Skin epidermis (tissue), 12 donors: Measurements from ENCODE around the gene XPO1.
"Not testable (repeated sequence)": the region's sequence is repeated elsewhere in the genome, so short reads cannot be mapped to it uniquely, and the experiment has no call there.

Experiments
- H3K27ac ChIP-seq, 21 experiments: fragments of 200-600 bp; sonication (generic) in 11 of 21; one replicate each; pipeline ENCODE4 v1.5.0; 2020; ENCODE audit warnings: mild to moderate bottlenecking in 3 of 21, inconsistent platforms in 2 of 21, moderate library complexity in 2 of 21
- H3K4me3 ChIP-seq, 7 experiments: fragments of 200-600 bp; sonication (generic) in 2 of 7; one replicate each; pipeline ENCODE4 v1.5.0; 2020; ENCODE audit warnings: inconsistent platforms in 2 of 7, mild to moderate bottlenecking in 2 of 7, moderate library complexity in 1 of 7

XPO1 gene

DNA sequence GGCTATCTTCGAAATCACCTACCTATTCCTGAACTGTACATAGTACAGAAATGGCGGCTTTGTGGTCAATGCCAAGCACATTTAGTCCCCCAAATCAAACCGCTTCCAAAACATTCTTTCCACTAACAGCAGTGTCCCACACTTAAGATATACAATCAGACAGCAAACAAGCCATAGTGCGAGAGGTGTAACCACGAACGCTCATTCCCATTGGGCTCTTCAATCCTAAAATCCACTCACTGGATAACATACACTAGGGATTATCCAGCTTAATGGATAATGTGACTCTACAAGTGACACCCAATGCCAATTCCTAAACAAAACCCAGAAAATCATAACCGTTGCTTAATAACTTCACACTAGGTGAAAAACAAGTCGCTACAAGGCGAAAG, 2.0 kb downstream of the XPO1 start:
- peak overlapping the region; percentile 62 to 87 (median 74) for H3K4me3 ChIP-seq
- peak overlapping the region in 20 of 21 experiments; percentile 58 to 100 (median 96) for H3K27ac ChIP-seq

DNA sequence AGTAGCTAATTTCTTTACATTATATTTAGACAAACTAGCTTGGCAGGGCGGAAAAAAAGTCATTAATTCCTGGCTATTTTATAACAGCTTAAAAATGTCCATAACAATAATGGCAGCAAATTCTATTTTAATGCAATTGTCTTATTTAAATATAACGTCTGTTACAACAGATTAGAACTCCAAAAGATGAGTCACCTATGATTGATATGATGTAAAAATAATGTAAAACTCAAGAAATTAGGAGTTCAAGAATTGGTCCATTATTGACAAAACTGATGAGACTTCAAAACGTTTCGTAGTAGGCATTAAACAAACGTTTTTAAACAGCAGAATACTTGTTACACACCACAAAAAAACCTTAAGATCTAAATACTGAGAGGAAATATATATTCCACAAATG, 2.7 kb downstream of the XPO1 start:
- Histone ChIP-seq H3K4me3 (peak overlapping the region in 6 of 7 experiments; percentile 64 to 87 (median 75)), H3K27ac (peak overlapping the region in 14 of 21 experiments; percentile 51 to 99 (median 96))

DNA sequence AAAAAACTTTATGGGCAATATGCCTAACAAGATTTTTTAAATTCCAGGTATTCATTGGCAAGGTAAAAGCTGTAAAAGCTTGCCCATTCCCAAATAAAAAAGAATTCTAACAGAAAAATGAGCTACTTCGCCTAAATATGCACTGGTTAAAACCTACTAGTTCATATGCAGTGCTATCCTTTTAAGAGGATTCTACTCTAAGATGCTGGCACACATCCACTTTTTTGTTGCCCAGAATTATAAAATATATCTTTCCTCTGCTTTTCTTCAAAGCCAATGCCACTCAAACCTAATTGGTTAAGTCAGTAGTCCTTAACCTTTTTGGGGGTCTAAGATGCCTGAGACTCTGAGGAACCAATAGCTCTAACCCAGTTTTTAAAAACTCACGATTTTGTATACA, 3.2 kb downstream of the XPO1 start:
- peak overlapping the region in 2 of 7 experiments; percentile 64 to 74 for H3K4me3 ChIP-seq
- H3K27ac ChIP-seq, result peak overlapping the region in 8 of 21 experiments; percentile 18 to 97 (median 72)

DNA sequence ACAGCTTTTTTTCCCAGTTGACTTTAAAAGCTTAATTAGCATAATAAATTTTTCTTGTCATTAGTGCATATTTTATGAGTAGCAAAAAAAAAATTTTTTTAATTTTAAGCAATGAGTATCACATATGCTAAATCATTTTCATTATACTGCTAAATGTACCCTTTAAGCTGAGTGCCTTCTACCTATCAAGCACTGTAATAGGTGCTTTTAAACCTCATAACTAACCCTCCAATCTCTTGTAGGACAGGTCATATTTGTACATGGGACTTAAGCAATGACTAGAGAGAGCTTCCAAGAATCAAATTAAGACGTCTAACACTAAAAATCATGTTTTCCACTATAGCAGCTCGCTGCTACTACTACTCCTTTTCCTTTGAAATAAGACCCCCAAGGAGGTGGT, 7.4 kb downstream of the XPO1 start:
- no peak overlapping the region for H3K27ac ChIP-seq

DNA sequence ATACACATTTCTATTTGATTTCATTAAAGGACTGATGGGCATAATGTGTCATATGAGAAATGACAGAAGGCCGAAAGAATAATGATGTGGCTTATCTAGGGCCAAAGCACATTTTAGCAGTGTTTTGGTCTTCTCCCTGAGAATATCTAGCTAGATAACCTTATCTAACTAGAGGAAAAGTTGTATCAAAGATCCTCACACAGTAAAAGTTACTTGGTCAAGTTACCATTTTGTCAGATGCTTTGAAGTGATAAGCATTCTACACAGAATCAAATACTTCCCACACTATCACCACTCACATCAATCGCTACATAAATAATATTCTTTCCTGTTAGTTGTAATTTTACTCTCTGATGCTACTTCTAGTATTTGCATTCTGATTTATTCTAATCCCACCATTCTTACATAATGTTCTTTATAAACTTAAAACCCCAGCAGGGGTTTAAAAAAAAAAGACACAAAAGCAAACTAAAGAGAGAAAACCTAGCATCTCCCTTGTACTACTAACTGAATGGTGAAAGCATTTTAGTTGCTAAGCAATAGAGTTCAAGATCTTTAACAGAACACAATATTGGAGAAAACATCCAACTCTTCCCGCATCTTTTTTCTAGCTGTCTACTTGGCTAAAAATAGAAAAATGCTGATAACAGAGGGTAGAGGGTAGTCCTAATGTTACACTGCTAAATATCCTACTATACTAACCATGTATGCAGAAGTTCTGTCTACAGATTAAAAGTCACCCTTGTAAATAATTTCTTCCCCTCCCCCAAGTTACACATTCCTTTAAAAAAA, 8.0 kb downstream of the XPO1 start:
- H3K4me3 ChIP-seq, result no peak overlapping the region
- no peak overlapping the region for H3K27ac ChIP-seq

More for the DNA sequence above, 7.4 kb downstream of the XPO1 start:
- H3K4me3 ChIP-seq, result no peak overlapping the region

DNA sequence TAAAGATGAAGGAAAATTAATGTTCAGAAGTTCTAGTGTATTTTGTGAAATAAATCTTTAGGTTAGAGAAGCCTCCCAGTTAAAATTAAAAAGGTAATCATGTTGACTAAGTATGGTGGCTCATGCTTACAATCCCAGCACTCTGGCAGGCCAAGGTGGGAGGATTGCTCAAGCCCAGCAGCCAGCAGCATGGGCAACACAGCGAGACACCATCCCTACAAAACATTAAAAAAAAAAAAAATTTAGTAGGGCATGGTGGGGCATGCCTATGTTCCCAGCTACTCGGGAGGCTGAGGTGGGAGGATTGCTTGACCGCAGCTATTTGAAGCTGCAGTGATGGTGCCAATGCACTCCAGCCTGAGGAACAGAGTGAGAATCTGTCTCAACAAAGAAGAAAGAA, 17.9 kb downstream of the XPO1 start:
- no peak overlapping the region for H3K27ac ChIP-seq
- no peak overlapping the region for H3K4me3 ChIP-seq

DNA sequence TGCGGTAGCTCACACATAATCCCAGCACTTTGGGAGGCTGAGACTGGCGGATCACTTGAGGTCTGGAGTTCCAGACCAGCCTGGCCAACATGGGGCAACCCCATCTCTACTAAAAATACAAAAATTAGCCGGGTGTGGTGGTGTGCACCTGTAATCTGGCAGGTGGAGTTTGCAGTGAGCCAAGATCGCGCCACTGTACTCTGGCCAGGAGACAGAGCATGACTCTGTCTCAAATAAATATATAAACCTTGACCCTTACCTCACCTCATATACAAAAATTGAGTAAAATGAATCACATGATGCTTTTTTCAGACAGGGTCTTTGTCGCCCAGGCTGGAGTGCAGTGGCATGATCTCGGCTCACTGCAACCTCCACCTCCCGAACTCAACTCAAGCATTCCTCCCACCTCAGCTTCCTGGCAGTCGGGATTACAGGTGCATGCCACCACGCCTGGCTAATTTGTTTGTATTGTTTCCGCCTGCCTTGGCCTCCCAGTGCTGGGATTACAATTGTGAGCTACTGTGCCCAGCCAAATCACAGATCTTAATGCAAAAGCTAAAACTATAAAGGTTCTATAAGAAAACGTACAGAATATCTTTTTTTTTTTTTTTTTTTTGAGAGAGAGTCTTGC, 25.3 kb downstream of the XPO1 start:
- H3K27ac ChIP-seq, result no peak overlapping the region
- H3K4me3 ChIP-seq, result no peak overlapping the region

DNA sequence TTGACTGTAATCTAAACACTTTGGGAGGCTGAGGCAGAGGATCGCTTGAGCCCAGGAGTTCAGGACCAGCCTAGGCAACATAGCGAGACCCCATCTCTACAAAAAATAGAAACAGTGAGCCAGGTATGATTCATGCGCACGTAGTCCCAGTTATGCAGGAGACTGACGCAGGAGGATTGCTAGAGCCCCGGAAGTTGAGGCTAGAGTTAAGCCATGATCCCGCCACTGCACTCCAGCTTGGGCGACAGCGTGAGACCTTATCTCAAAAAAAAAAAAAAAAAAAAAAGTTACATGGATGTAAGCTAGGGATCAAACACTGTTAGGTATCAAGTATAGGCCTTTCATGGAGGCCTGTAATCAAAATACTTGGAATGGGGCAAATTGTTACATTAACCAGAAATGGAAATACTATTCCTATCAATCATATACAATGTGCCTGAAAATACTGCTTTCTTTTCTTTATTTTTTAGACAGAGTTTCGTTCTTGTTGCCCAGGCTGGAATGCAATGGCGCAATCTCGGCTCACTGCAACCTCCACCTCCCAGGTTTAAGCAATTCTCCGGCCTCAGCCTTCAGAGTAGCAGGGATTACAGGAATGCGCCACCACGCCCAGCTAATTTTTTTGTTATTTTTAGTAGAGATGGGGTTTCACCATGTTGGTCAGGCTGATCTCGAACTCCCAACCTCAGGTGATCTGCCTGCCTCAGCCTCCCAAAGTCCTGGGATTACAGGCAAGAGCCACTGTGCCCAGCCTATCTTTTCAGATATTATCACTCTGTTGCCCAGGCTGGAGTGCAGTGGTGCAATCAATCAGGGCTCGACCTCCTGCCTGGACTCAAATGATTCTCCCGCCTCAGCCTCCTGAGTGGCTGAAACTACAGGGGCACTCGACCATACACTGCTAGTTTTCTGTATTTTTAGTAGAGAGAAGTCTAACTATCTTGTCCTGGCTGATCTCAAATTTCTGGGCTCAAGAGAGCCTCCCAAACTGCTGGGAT, 27.2 kb downstream of the XPO1 start:
- H3K27ac ChIP-seq, result peak overlapping the region in 1 of 21 experiments; percentile 17

DNA sequence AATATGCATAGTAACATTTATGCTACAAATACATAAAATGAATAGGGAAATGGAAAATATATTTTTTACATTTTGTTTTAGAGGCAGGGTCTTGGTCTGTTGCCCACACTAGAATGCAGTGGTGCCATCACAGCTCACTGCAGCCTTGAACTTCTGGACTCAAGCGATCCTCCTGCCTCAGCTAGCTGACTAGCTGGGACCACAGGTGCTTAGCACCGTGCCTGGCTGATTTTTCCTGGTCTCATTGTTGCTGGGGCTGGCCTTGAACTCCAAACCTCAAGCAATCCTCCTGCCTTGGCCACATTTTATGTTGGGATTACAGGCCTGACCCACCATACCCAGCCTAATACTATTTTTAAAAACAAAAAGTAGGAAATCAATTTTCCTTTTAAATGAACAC, 33.2 kb downstream of the XPO1 start:
- Histone ChIP-seq H3K4me3 (no peak overlapping the region), H3K27ac (no peak overlapping the region)

More for the DNA sequence above, 27.2 kb downstream of the XPO1 start:
- H3K4me3 ChIP-seq, result no peak overlapping the region

DNA sequence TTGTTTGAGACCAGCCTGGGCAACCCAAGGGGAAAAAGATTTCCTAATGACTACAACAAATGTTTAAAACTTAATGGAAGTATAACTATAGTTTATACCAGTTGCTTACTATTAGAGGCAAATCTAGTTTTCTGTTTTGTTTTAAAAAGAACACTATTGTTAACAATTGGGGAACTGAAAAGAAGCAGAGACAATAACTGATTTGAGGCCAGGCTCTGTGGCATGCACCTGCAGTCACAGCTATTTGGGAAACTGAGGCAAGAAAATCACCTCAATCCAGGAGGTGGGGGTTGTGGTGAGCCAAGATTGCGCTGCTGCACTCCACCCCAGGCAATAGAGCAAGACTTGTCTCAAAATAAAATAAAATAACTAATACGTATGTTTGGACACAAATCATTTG, 39.1 kb downstream of the XPO1 start:
- Histone ChIP-seq H3K27ac (no peak overlapping the region), H3K4me3 (no peak overlapping the region)

DNA sequence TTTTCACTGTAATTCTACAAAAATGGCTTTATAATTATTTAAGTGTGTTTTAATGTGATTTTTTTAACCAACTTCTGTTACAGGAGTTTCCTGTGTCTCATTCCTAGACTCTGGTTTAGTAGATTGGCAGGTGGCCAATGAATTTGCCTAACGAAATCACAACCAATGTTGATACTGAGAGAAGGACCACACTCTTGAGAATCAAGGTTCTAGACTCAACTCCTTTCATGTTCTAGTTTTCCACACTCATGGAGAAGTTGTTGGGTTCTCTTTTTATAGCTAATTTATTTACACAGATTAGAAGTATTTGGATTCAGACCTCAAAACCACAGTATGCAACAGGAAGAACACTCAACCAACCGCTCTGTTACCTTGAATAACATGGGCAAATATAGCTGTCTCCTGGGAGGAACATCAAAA, 44.6 kb downstream of the XPO1 start:
- Histone ChIP-seq H3K27ac (peak overlapping the region in 4 of 21 experiments; percentile 15 to 37 (median 22)), H3K4me3 (no peak overlapping the region)

DNA sequence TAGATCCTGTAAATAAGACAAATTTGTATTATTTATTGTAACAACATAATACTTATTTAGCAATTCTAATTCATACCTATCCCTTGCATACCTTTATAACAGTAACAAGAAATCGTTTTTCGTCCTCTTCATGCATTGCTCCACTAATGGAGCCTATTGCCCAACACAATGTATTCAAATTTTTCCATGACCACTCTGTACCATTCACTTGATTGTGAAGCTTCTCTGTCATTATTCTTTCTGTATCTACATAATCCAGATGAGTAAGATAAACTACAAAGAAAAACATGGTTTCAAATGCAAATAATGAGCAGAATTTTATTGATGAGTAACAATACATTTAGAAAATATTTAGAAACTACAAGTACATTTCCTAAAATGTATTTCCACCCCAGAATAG, 45.7 kb downstream of the XPO1 start:
- H3K4me3 ChIP-seq, result no peak overlapping the region
- no peak overlapping the region for H3K27ac ChIP-seq

DNA sequence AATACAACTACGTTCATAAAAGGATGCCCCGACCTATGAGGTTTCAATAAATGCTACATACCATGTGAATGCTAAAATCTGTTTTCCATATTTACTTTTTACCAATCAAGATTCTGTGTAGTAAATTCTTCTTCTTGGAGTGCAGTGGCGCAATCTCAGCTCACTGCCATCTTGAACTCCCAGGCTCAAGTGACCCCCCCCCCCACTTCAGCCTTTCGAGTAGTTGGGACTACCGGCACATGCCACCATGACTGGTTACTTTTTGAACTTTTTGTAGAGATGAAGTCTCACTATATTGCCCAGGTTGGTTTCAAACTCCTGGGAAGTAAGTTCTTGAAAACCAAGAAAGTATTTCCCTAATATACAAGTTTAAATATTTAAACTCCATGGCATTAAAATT, 52.9 kb downstream of the XPO1 start:
- Histone ChIP-seq H3K27ac (no peak overlapping the region), H3K4me3 (no peak overlapping the region)

DNA sequence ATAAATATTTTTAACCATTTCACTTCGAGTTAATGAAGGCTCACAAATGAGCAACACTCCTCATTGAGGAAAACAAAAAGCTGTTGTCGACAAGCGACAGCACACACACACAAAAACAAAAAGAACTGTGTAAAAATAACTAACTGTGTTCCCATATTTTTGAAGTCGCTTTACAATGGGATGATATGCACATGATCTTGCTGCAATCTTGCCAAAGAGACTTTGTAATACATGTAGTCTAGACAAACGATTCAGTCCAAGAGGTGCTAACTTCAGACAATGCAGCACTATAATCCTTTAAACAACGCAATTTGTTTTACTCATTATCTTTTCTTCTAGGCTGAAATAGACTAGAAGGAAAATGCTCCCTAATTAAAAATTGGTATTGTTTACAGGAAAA, 60.1 kb downstream of the XPO1 start:
- H3K27ac ChIP-seq, result no peak overlapping the region
- H3K4me3 ChIP-seq, result no peak overlapping the region

DNA sequence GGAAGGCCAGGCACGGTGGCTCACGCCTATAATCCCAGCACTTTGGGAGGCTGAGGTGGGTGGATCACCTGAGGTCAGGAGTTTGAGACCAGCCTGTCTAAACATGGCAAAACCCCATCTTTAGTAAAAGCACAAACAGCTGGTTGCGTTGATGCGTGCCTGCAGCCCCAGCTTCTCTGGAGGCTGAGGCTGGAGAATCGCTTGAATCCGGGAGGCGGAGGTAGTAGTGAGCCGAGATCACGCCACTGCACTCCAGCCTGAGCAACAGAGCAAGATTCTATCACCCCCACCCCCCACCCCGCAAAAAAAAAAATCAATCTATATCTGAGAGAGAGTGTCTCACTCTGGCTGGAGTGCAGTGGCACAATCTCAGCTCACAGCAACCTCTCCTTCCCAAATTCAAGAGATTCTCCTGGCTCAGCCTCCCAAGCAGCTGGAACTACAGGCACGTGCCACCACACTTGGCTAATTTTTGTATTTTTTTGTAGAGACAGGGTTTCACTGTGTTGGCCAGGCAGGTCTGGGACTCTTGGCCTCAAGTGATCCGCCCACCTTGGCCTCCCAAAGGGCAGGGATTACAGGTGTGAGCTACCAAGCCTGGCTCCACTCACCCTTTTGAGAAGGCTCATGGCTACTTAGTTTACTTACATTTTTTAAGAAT, 61.1 kb downstream of the XPO1 start:
- not testable (repeated sequence) for H3K27ac ChIP-seq, H3K4me3 ChIP-seq

DNA sequence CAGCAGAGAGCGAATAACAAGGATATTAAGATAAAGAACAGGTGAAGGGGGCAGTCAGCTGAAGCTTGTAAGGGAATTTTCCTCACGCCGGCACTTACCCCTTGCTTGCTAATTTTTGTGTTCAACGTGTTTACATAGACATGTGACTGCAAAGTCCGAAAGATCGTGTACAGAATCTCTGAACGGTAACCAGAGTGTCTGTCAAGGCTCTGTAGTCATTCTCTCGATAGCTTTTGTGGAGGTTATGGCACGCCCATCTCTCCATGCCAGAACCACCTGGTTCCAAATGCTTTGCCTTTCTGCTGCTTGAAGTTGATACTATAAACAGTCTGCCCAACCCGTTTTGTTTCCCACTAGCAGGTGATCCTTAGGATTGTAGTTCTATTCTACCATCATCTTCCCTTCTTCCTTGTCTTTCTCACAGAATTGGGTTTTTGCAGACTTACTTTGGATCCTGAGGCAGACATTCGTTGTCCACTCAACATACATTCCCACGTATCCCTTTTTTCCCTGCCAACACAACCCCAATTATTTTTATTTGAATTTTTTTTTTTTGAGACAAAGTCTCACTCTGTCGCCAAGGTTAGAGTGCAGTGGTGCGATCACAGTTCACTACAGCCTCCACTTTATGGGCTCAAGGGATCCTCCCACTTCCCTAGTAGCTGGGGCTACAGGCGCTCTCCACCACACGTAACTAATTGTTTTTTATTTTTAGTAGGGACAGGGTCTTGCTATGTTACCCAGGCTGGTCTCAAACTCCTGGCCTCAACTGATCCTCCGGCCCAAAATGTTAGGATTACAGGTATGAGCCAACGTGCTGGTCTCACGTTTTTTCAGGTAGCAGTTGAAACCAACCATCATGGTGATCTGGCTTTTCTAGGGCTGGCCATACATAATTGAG, 66.0 kb downstream of the XPO1 start:
- Histone ChIP-seq H3K4me3 (peak overlapping the region; percentile 53 to 93 (median 81)), H3K27ac (peak overlapping the region in 20 of 21 experiments; percentile 86 to 100 (median 99))

DNA sequence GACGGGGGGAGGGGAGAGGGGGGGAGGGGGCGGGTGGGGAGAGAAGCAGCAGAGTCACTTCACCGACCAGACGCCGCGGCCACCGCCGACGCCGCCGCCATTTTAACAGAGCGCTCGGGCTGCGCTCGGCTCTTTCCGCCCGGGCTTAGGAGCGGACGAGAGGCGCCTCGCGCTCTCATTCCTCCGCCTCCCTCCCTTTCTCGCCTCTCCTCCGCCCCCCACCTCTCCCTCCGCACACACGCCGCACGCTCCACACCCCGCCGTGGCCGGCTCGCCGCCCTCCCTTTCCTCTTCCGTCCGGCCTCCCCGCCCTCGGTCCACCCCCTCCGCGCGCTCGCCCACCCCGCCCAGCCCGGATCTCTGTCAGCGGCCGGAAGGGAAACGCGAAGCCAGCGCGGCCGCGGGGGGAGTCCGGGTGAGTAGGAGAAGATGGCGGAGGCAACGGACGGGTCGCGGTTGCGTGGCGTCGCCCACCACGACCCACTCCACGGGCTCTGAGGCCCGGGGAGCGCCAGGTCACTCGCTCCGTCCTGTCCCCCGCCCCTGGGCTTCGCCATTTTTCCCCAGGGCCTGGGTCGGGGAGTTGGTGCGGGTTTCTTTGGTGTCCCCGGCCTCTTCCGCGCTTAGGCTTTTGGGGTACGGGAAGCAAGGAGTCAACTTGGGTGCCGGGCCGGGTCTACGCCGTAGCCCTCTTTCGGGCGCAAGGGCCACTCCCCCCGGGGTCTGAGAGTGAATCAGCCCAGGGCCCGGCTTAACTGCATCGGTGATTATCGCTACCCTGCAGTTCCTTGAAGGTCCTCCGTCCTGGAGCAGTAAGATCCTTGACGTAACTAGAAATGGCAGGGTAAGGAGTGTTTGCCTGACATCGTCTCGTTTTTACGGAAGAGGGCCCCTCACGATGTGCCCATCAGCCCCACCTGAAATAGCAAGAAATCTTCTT, 66.9 kb downstream of the XPO1 start, which contains the start of gene USP34:
Gene USP34 (minus strand): TSS at position 123 of the 940 bp plus-strand sequence. CDS start 395 bp downstream, outside the sequence.
- peak within 1 kb of the TSS; percentile 53 to 93 (median 81) for H3K4me3 ChIP-seq
- H3K27ac ChIP-seq, result peak within 1 kb of the TSS; percentile 86 to 100 (median 99)
